SK-N-SH treated with all-trans-retinoic acid at 6 μM for 48 hours (cell line): Measurements from ENCODE around the gene GPR153.

Experiments used
- ATAC-seq: fragments of 200-7000 bp; cut with Tn5 transposase; 3 replicates; pipeline ENCODE4 v1.9.1; 2020; ENCODE audit warnings: mild to moderate bottlenecking, moderate library complexity
- ARNTL ChIP-seq: fragments of 450-650 bp; formaldehyde crosslinking; IDR thresholded peaks from 2 replicates; pipeline ENCODE4 v1.5.0; 2020; ENCODE audit warnings: low read depth, mild to moderate bottlenecking, moderate library complexity, borderline replicate concordance
- BACH2 ChIP-seq: fragments of 250-450 bp; sonication (Bioruptor Pico); IDR thresholded peaks from 2 replicates; pipeline ENCODE4 v1.9.0; 2021; ENCODE audit warnings: mild to moderate bottlenecking, borderline replicate concordance
- GLIS3 ChIP-seq: fragments of 250-450 bp; sonication (Bioruptor Pico); IDR thresholded peaks from 2 replicates; pipeline ENCODE4 v1.5.0; 2020; ENCODE audit warnings: mild to moderate bottlenecking, moderate library complexity
- ISL1 ChIP-seq: fragments of 250-450 bp; sonication (Bioruptor Pico); IDR thresholded peaks from 2 replicates; pipeline ENCODE4 v2.1.2; 2022; ENCODE audit warnings: mild to moderate bottlenecking, moderate library complexity
- OSR1 ChIP-seq: fragments of 250-450 bp; sonication (Bioruptor Pico); IDR thresholded peaks from 2 replicates; pipeline ENCODE4 v1.8.0; 2022; ENCODE audit warnings: moderate library complexity, mild to moderate bottlenecking, inconsistent platforms
- PPARA ChIP-seq: fragments of 250-450 bp; sonication (Bioruptor Pico); IDR thresholded peaks from 2 replicates; pipeline ENCODE4 v1.5.0; 2020; ENCODE audit warnings: mild to moderate bottlenecking, borderline replicate concordance
- SNAI2 ChIP-seq: fragments of 250-450 bp; sonication (Bioruptor Pico); IDR thresholded peaks from 2 replicates; pipeline ENCODE4 v1.5.0; 2020; ENCODE audit warnings: mild to moderate bottlenecking, moderate library complexity
- TCF4 ChIP-seq: fragments of 250-450 bp; sonication (Bioruptor Pico); IDR thresholded peaks from 2 replicates; pipeline ENCODE4 v1.8.0; 2021; ENCODE audit warnings: mild to moderate bottlenecking, moderate library complexity, borderline replicate concordance
- TOX ChIP-seq: fragments of 250-450 bp; sonication (Bioruptor Pico); IDR thresholded peaks from 2 replicates; pipeline ENCODE4 v1.8.0; 2021; ENCODE audit warnings: mild to moderate bottlenecking, moderate library complexity, borderline replicate concordance
- ZC3H10 ChIP-seq: fragments of 250-450 bp; sonication (Bioruptor Pico); IDR thresholded peaks from 2 replicates; pipeline ENCODE4 v1.5.1; 2021; ENCODE audit warnings: mild to moderate bottlenecking, moderate library complexity
- ZFP3 ChIP-seq: fragments of 250-450 bp; sonication (Bioruptor Pico); IDR thresholded peaks from 2 replicates; pipeline ENCODE4 v1.5.0; 2020; ENCODE audit warnings: mild to moderate bottlenecking, moderate library complexity
- ZFP30 ChIP-seq: fragments of 450-650 bp; formaldehyde crosslinking; IDR thresholded peaks from 2 replicates; pipeline ENCODE4 v1.5.0; 2022; ENCODE audit warnings: mild to moderate bottlenecking, moderate library complexity
- ZNF565 ChIP-seq: fragments of 450-650 bp; formaldehyde crosslinking; conservative IDR thresholded peaks from 2 replicates; pipeline ENCODE4 v1.5.0; 2020; ENCODE audit warnings: low read depth, mild to moderate bottlenecking, moderate library complexity
- ZNF70 ChIP-seq: fragments of 450-650 bp; formaldehyde crosslinking; IDR thresholded peaks from 2 replicates; pipeline ENCODE4 v1.5.0; 2020; ENCODE audit warnings: mild to moderate bottlenecking, moderate library complexity
- ZNF8 ChIP-seq: fragments of 450-650 bp; formaldehyde crosslinking; IDR thresholded peaks from 2 replicates; pipeline ENCODE4 v1.5.0; 2020; ENCODE audit warnings: mild to moderate bottlenecking, moderate library complexity
- TF ChIP-seq, protein P1 (sequence below): fragments of 250-450 bp; sonication (Bioruptor Pico); IDR thresholded peaks from 2 replicates; pipeline ENCODE4 v1.8.0; 2020; ENCODE audit warnings: mild to moderate bottlenecking, moderate library complexity, borderline replicate concordance
- TF ChIP-seq, protein P2 (sequence below): fragments of 250-450 bp; sonication (Bioruptor Pico); IDR thresholded peaks from 2 replicates; pipeline ENCODE4 v1.8.0; 2021; ENCODE audit warnings: low read depth, mild to moderate bottlenecking, moderate library complexity, borderline replicate concordance
- TF ChIP-seq, protein P3 (sequence below): fragments of 250-450 bp; sonication (Bioruptor Pico); IDR thresholded peaks from 2 replicates; pipeline ENCODE4 v1.5.0; 2020; ENCODE audit warnings: mild to moderate bottlenecking, moderate library complexity
- TF ChIP-seq, protein P4 (sequence below): fragments of 250-450 bp; sonication (Bioruptor Pico); IDR thresholded peaks from 2 replicates; pipeline ENCODE4 v1.5.1; 2021; ENCODE audit warnings: mild to moderate bottlenecking, moderate library complexity
- TF ChIP-seq, protein P5 (sequence below): fragments of 250-450 bp; sonication (Bioruptor Pico); IDR thresholded peaks from 2 replicates; pipeline ENCODE4 v1.5.1; 2020; ENCODE audit warnings: low read depth, mild to moderate bottlenecking, moderate library complexity

The GPR153 gene

DNA sequence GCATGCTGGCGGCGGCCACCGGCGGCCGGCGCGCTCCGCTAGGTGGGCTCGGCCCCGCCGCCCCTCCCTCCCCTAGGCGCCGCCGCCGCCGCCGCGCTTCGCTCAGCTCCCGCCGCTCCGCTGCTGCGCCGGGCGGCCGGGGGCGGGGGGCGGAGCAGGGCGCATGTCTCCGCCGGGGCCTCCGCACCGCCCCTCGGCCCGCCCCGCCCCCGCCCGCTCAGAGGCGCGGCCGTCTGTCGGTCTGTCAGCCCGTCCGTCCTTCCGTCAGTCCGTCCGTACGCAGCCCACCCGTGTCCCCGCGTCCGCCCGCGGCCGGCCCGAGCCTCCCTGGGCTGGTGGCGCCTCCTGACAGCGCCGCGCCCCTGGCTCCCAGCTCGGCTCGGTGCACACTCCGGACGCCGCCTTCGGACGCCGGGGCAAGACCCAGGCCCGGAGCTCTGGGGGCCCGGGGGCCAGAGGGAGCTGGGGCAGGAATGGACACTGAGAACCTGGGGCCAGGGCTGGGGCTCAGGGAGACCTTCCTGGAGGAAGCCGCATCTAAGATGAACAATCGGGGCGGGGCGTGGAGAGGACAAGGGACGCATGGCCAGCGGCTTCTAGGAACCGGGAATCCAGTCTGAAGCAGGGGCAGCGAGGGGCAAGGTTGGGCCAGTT is at the start of gene GPR153:
TSS of gene GPR153 (minus strand) at position 138 of the 654 bp plus-strand sequence. CDS start 6,193 bp downstream, outside the sequence.
- peak; percentile 59 for ATAC-seq
- TF ChIP-seq GLIS3 (CRISPR knock-in tag) = no peak

DNA sequence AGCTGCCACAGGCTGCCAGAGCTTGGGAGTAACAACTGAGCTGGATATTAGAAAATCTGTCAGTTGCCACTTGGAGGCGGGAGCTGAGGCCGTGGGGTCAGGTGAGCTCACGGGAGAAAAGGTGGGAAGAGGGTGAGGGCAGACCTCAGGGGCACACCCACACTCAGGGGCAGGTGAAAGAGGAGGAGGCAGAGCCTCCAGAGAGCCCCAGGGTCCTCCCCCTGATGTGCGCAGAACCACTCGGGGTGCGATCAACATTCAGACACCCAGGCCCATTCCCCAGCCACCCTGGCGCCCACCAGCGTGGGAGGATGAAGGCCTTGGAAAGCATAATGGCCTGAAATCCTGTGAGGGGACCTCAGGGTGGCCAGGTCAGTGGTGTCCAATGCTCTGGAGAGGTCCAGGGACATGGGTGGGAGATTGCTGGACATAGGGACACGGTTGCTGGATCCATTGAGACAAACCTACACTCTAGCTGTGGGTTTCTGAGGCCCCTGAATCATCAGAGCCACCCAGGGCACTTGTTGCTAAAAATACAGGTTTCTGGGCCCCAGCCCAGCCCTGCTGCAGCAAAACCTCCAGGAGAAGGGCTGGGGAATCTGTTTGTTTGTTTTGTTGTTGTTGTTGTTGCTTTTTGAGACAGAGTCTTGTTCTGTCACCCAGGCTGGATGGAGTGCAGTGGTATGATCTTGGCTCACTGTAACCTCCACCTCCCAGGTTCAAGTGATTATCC is 49.4 kb upstream of the GPR153 start:
- no peak for ATAC-seq
- no peak for TF ChIP-seq OSR1 (CRISPR knock-in tag)
- TF ChIP-seq, protein P1, sequence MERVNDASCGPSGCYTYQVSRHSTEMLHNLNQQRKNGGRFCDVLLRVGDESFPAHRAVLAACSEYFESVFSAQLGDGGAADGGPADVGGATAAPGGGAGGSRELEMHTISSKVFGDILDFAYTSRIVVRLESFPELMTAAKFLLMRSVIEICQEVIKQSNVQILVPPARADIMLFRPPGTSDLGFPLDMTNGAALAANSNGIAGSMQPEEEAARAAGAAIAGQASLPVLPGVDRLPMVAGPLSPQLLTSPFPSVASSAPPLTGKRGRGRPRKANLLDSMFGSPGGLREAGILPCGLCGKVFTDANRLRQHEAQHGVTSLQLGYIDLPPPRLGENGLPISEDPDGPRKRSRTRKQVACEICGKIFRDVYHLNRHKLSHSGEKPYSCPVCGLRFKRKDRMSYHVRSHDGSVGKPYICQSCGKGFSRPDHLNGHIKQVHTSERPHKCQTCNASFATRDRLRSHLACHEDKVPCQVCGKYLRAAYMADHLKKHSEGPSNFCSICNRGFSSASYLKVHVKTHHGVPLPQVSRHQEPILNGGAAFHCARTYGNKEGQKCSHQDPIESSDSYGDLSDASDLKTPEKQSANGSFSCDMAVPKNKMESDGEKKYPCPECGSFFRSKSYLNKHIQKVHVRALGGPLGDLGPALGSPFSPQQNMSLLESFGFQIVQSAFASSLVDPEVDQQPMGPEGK (CRISPR knock-in tag) = no peak
- no peak for TF ChIP-seq BACH2 (CRISPR knock-in tag)
- no peak for TF ChIP-seq TOX
- no peak for TF ChIP-seq SNAI2 (CRISPR knock-in tag)
- TF ChIP-seq, protein P2, sequence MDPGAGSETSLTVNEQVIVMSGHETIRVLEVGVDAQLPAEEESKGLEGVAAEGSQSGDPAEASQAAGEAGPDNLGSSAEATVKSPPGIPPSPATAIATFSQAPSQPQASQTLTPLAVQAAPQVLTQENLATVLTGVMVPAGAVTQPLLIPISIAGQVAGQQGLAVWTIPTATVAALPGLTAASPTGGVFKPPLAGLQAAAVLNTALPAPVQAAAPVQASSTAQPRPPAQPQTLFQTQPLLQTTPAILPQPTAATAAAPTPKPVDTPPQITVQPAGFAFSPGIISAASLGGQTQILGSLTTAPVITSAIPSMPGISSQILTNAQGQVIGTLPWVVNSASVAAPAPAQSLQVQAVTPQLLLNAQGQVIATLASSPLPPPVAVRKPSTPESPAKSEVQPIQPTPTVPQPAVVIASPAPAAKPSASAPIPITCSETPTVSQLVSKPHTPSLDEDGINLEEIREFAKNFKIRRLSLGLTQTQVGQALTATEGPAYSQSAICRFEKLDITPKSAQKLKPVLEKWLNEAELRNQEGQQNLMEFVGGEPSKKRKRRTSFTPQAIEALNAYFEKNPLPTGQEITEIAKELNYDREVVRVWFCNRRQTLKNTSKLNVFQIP (CRISPR knock-in tag) = no peak

DNA sequence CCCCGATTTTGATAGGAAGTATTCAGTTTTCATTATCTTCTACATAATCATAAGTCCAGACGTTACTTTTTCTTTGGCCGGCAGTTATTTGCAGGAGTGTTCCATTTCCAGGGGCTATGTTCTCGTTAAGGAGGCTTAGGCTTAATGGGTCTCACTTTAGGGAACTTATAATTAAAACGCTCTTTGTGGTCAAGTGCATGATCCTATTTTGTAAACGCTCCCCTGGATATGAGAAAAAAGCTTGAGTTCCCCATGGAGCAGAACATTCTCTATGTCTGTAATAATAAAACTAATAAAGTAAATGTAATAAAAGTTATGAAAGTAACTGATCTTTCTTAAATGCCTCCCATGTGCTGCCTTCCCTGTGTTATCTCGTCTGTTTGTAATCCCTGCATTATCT is 48.7 kb upstream of the GPR153 start:
- no peak for ATAC-seq

More for the DNA sequence above, 48.7 kb upstream of the GPR153 start:
- TF ChIP-seq ZC3H10 = no peak
- TF ChIP-seq, protein P3, sequence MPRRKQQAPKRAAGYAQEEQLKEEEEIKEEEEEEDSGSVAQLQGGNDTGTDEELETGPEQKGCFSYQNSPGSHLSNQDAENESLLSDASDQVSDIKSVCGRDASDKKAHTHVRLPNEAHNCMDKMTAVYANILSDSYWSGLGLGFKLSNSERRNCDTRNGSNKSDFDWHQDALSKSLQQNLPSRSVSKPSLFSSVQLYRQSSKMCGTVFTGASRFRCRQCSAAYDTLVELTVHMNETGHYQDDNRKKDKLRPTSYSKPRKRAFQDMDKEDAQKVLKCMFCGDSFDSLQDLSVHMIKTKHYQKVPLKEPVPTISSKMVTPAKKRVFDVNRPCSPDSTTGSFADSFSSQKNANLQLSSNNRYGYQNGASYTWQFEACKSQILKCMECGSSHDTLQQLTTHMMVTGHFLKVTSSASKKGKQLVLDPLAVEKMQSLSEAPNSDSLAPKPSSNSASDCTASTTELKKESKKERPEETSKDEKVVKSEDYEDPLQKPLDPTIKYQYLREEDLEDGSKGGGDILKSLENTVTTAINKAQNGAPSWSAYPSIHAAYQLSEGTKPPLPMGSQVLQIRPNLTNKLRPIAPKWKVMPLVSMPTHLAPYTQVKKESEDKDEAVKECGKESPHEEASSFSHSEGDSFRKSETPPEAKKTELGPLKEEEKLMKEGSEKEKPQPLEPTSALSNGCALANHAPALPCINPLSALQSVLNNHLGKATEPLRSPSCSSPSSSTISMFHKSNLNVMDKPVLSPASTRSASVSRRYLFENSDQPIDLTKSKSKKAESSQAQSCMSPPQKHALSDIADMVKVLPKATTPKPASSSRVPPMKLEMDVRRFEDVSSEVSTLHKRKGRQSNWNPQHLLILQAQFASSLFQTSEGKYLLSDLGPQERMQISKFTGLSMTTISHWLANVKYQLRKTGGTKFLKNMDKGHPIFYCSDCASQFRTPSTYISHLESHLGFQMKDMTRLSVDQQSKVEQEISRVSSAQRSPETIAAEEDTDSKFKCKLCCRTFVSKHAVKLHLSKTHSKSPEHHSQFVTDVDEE (CRISPR knock-in tag) = no peak
- no peak for TF ChIP-seq ZNF70 (CRISPR knock-in tag)
- TF ChIP-seq, protein P4, sequence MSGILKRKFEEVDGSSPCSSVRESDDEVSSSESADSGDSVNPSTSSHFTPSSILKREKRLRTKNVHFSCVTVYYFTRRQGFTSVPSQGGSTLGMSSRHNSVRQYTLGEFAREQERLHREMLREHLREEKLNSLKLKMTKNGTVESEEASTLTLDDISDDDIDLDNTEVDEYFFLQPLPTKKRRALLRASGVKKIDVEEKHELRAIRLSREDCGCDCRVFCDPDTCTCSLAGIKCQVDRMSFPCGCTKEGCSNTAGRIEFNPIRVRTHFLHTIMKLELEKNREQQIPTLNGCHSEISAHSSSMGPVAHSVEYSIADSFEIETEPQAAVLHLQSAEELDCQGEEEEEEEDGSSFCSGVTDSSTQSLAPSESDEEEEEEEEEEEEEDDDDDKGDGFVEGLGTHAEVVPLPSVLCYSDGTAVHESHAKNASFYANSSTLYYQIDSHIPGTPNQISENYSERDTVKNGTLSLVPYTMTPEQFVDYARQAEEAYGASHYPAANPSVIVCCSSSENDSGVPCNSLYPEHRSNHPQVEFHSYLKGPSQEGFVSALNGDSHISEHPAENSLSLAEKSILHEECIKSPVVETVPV (CRISPR knock-in tag) = no peak
- no peak for TF ChIP-seq PPARA (CRISPR knock-in tag)
- no peak for TF ChIP-seq BACH2 (CRISPR knock-in tag)
- TF ChIP-seq ZNF8 (CRISPR knock-in tag) = no peak
- TF ChIP-seq ZFP3 = no peak
- no peak for TF ChIP-seq ARNTL (CRISPR knock-in tag)
- TF ChIP-seq ZFP30 = no peak
- TF ChIP-seq, protein P5, sequence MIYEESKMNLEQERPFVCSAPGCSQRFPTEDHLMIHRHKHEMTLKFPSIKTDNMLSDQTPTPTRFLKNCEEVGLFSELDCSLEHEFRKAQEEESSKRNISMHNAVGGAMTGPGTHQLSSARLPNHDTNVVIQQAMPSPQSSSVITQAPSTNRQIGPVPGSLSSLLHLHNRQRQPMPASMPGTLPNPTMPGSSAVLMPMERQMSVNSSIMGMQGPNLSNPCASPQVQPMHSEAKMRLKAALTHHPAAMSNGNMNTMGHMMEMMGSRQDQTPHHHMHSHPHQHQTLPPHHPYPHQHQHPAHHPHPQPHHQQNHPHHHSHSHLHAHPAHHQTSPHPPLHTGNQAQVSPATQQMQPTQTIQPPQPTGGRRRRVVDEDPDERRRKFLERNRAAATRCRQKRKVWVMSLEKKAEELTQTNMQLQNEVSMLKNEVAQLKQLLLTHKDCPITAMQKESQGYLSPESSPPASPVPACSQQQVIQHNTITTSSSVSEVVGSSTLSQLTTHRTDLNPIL (CRISPR knock-in tag) = no peak
- no peak for TF ChIP-seq ISL1 (CRISPR knock-in tag)
- TF ChIP-seq SNAI2 (CRISPR knock-in tag) = no peak
- TF ChIP-seq, protein P2 (CRISPR knock-in tag) = no peak
- TF ChIP-seq TOX = no peak
- no peak for TF ChIP-seq ZNF565 (CRISPR knock-in tag)
- TF ChIP-seq GLIS3 (CRISPR knock-in tag) = no peak
- no peak for TF ChIP-seq TCF4 (CRISPR knock-in tag)
- TF ChIP-seq, protein P1 (CRISPR knock-in tag) = no peak
- TF ChIP-seq, all 23 proteins: peak for 0
